Endothelial cell (in vitro differentiated cells): ENCODE results near the gene CALHM2. TPM values are rescaled to one million over a fixed set of nuclear protein-coding genes. Genes with fewer than 3 reads are reported as not detected.

ENCODE experiments used
- DNase-seq: peaks from one replicate; pipeline ENCODE4 v3.0.0; 2021; ENCODE audit warnings: low spot score
- H3K27ac Mint-ChIP-seq: one replicate; pipeline ENCODE4 v1.8.0; 2021; ENCODE audit warnings: mixed read lengths, inconsistent platforms; ENCODE audit not compliant: unreplicated experiment
- H3K27me3 Mint-ChIP-seq: one replicate; pipeline ENCODE4 v1.8.0; 2021; ENCODE audit warnings: mild to moderate bottlenecking, moderate library complexity, mixed read lengths, inconsistent platforms; ENCODE audit not compliant: unreplicated experiment
- H3K36me3 Mint-ChIP-seq: one replicate; pipeline ENCODE4 v1.8.0; 2021; ENCODE audit warnings: mild to moderate bottlenecking, low read depth, mixed read lengths, inconsistent platforms; ENCODE audit not compliant: unreplicated experiment
- H3K4me1 Mint-ChIP-seq: one replicate; pipeline ENCODE4 v1.8.0; 2021; ENCODE audit warnings: mild to moderate bottlenecking, mixed read lengths, inconsistent platforms; ENCODE audit not compliant: unreplicated experiment
- H3K4me3 Mint-ChIP-seq: one replicate; pipeline ENCODE4 v1.8.0; 2021; ENCODE audit warnings: mild to moderate bottlenecking, mixed read lengths, inconsistent platforms; ENCODE audit not compliant: unreplicated experiment
- H3K9me3 Mint-ChIP-seq: one replicate; pipeline ENCODE4 v1.8.0; 2021; ENCODE audit warnings: mixed read lengths, inconsistent platforms; ENCODE audit not compliant: unreplicated experiment
- CTCF ChIP-seq: fragments of 200-600 bp; sonication (generic); IDR thresholded peaks from one replicate; pipeline ENCODE4 v1.5.0; 2021; ENCODE audit warnings: antibody characterized with exemption; ENCODE audit not compliant: unreplicated experiment
- total RNA-seq: library from RNA; stranded (reverse); fragmentation: NEBNext Ultra II Directional; extraction: Animal tissue kit (Norgen Biotek cat#: 25700); gene quantifications from one replicate; pipeline ENCODE4 v1.2.1, GENCODE V29; 2021; ENCODE audit not compliant: unreplicated experiment

Gene CALHM2
- total RNA-seq, 1 donor from 2014 or later: 1.9 TPM

GRCh38 chr10:103445366-103445765, 6.8 kb downstream of the CALHM2 start:
- Mint-ChIP-seq H3K27ac (no peak overlapping the region), H3K27me3 (peaks cover 14% of the 10 kb centered on the region), H3K36me3 (peaks cover 56% of the 10 kb centered on the region)

GRCh38 chr10:103444478-103444877, 7.7 kb downstream of the CALHM2 start:
- no peak for DNase-seq
- Mint-ChIP-seq H3K9me3 (no peaks in the 10 kb centered on the region), H3K27ac (no peak overlapping the region), H3K36me3 (peaks cover 64% of the 10 kb centered on the region), H3K27me3 (peaks cover 11% of the 10 kb centered on the region), H3K4me3 (no peak overlapping the region), H3K4me1 (peaks cover 3% of the 10 kb centered on the region)
- TF ChIP-seq CTCF: no peak

More at GRCh38 chr10:103445366-103445765, 6.8 kb downstream of the CALHM2 start:
- H3K4me3 Mint-ChIP-seq: no peak overlapping the region
- H3K9me3 Mint-ChIP-seq: no peaks in the 10 kb centered on the region
- no peak for TF ChIP-seq CTCF
- DNase-seq: no peak
- peaks cover 8% of the 10 kb centered on the region for H3K4me1 Mint-ChIP-seq

- peaks cover 6% of the 10 kb centered on the region for H3K27me3 Mint-ChIP-seq
- H3K9me3 Mint-ChIP-seq: no peaks in the 10 kb centered on the region
- peaks cover 63% of the 10 kb centered on the region for H3K36me3 Mint-ChIP-seq
- H3K4me1 Mint-ChIP-seq: peaks cover under 1% of the 10 kb centered on the region
- TF ChIP-seq CTCF: no peak
- no peak for DNase-seq
- no peak overlapping the region for H3K4me3 Mint-ChIP-seq
- H3K27ac Mint-ChIP-seq: peak overlapping the region; percentile 70
These were observed 8.5 kb downstream of the CALHM2 start for GRCh38 chr10:103443475-103444185.

GRCh38 chr10:103442031-103442461, 10.1 kb downstream of the CALHM2 start:
- H3K4me3 Mint-ChIP-seq: peak overlapping the region; percentile 25
- no peaks in the 10 kb centered on the region for H3K4me1 Mint-ChIP-seq
- no peak for TF ChIP-seq CTCF
- DNase-seq: no peak
- peaks cover 2% of the 10 kb centered on the region for H3K27me3 Mint-ChIP-seq
- peaks cover 60% of the 10 kb centered on the region for H3K36me3 Mint-ChIP-seq
- H3K27ac Mint-ChIP-seq: no peak overlapping the region
- no peaks in the 10 kb centered on the region for H3K9me3 Mint-ChIP-seq

- H3K27me3 Mint-ChIP-seq: no peaks in the 10 kb centered on the region
- no peak overlapping the region for H3K4me3 Mint-ChIP-seq
- TF ChIP-seq CTCF: no peak
- no peak for DNase-seq
- H3K27ac Mint-ChIP-seq: no peak overlapping the region
- peaks cover 63% of the 10 kb centered on the region for H3K36me3 Mint-ChIP-seq
- no peaks in the 10 kb centered on the region for H3K9me3 Mint-ChIP-seq
- no peaks in the 10 kb centered on the region for H3K4me1 Mint-ChIP-seq
These were observed 10.6 kb downstream of the CALHM2 start for GRCh38 chr10:103441611-103442010.
